Measurements from ENCODE around the gene REEP3. TPM values are rescaled to one million over a fixed set of nuclear protein-coding genes. Genes with fewer than 3 reads are reported as not detected.

Gene REEP3
- total and polyA plus RNA-seq, 2 of the 4 experiments (the other 2 are of a cell fraction) = 11.7 to 28.9 TPM

DNA sequence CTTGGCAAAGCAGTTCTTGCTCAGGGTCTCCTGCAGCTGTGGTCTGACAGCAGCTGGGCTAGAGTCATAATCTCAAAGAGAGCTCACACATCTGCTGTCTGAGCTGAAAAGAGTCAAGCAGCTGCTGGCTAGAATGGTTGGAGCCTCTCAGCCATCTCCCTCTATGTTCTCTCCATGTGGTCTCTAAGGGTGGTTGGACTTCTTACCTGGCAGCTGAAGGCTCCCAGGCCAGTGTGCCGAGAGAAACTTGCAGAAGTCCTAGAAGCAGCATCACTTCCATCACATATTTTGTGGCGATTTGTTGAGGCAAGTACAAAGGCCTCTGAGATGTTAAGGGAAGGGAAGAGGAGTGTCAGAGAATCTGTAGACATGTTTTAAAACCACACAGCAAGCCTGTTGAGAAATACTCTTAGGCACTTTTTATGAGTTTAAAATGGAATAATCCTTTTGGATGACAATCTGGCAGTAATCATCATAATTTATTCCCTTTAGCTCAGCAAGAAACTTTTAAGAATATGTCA lies 93.2 kb downstream of the REEP3 start:
- Histone ChIP-seq H3K4ac (ENCODE audit: low read depth, low read length) (peak overlapping the region; percentile 48), H3K9me3 (ENCODE audit: control insufficient read depth, insufficient read depth, low read length) (no peaks in the 10 kb centered on the region), H4K91ac (ENCODE audit: insufficient read depth, low read depth, low read length) (0 out of 2 replicates have a peak overlapping the region, but pooled peaks have one; percentile 0), H3K27me3 (ENCODE audit: control insufficient read depth, insufficient read depth, low read length) (no peaks in the 10 kb centered on the region), H2BK5ac (ENCODE audit: low read depth, low read length, poor library complexity, severe bottlenecking) (peak overlapping the region; percentile 4), H4K8ac (ENCODE audit: low read depth in 2 of 2, low read length in 2 of 2) (peak overlapping the region in 1 of 2 experiments; percentile 32; a peak in 2 of 4 replicates), H2AFZ (replicated peaks; ENCODE audit: low read length, poor library complexity) (peak overlapping the region; percentile 7), H4K20me1 (ENCODE audit: insufficient read depth, low read length) (no peaks in the 10 kb centered on the region), H3K18ac (ENCODE audit: low read depth, low read length) (peak overlapping the region; percentile 21; the same call in 1 of the 2 replicates), H3K79me1 (ENCODE audit: low read depth in 1 of 2, low read length in 2 of 2) (peaks cover 5 to 9% of the 10 kb centered on the region in 2 experiments; a peak in 2 of 4 replicates), H2AK9ac (replicated peaks; ENCODE audit: low read depth, low read length, poor library complexity) (no peak overlapping the region), H3K23ac (ENCODE audit: low read depth, low read length) (peak overlapping the region; percentile 36), H2BK15ac (ENCODE audit: low read depth, low read length) (no peak overlapping the region), H3K14ac (replicated peaks; ENCODE audit: low read depth, low read length) (peak overlapping the region; percentile 47; the same call in 1 of the 2 replicates), H3K4me2 (ENCODE audit: low read depth, low read length) (peak overlapping the region; percentile 7; the same call in 1 of the 2 replicates), H3K9ac (ENCODE audit: low read depth, low read length) (no peak overlapping the region), H3K4me3 (ENCODE audit: insufficient read depth, low read depth, low read length) (no peak overlapping the region), H2AK5ac (ENCODE audit: low read depth, low read length) (no peak overlapping the region), H3K4me1 (ENCODE audit: control insufficient read depth, insufficient read depth, low read length) (peaks cover 5% of the 10 kb centered on the region; the same call in 1 of the 2 replicates), H3K36me3 (ENCODE audit: control insufficient read depth, insufficient read depth, low read length) (no peaks in the 10 kb centered on the region; the same call in 1 of the 2 replicates), H2BK120ac (ENCODE audit: low read depth, low read length) (peak overlapping the region; percentile 7; the same call in 1 of the 2 replicates), H3K27ac (ENCODE audit: insufficient read depth, low read length) (peak overlapping the region; percentile 61; the same call in 1 of the 2 replicates), H4K5ac (ENCODE audit: low read depth, low read length) (no peak overlapping the region; the same call in 1 of the 2 replicates), H3K56ac (ENCODE audit: extremely low read depth, insufficient read depth, low read length) (no peak overlapping the region), H2BK20ac (ENCODE audit: low read depth, low read length) (peak overlapping the region; percentile 45; the same call in 1 of the 2 replicates), H3K9me1 (ENCODE audit: insufficient read depth, low read length) (peaks cover 7% of the 10 kb centered on the region; the same call in 1 of the 2 replicates)
- in situ Hi-C loops (cut with MboI; ENCODE audit: low sequenced_read_pairs) = no loop called here
- WGBS, 2 experiments (ENCODE audit: extremely low coverage in 2 of 2, insufficient read length in 1 of 2) = no CpG with 5 or more reads among the region's 2 CpGs
- ATAC-seq (ENCODE audit: low read depth) (peak; percentile 78), DNase-seq (peak; percentile 63)
- dilution Hi-C loops (cut with HindIII; ENCODE audit: low sequenced_read_pairs, unreplicated experiment) = no loop called here
- no TSS peak for BruUV-seq (replicated peaks)
- intact Hi-C loops (cut with micrococcal nuclease) = loop anchor here (5.0 kb wide), 1 partner anchor 92 kb away; the partner anchor contains the start of gene REEP3
- POLR2A ChIA-PET (ENCODE audit: unreplicated experiment) = no interaction called here
- CTCF ChIA-PET = no interaction called here
- TF ChIP-seq MAFK (IDR thresholded peaks at IDR 0.05; ENCODE audit: low read depth, low read length) (no peak), BHLHE40 (IDR thresholded peaks at IDR 0.05; ENCODE audit: low read depth, low read length) (no peak), FOS (IDR thresholded peaks at IDR 0.05; ENCODE audit: low read depth, low read length) (no peak), POLR2A (IDR thresholded peaks at IDR 0.05; ENCODE audit: low read depth, low read length) (no peak), NFE2L2 (IDR thresholded peaks at IDR 0.05; ENCODE audit: low read depth, low read length) (no peak), MAZ (IDR thresholded peaks at IDR 0.05; ENCODE audit: borderline replicate concordance, low read depth, low read length) (no peak)
- TF ChIP-seq, protein P1, sequence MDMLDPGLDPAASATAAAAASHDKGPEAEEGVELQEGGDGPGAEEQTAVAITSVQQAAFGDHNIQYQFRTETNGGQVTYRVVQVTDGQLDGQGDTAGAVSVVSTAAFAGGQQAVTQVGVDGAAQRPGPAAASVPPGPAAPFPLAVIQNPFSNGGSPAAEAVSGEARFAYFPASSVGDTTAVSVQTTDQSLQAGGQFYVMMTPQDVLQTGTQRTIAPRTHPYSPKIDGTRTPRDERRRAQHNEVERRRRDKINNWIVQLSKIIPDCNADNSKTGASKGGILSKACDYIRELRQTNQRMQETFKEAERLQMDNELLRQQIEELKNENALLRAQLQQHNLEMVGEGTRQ (IDR thresholded peaks at IDR 0.05; ENCODE audit: low read depth, low read length) = no peak
- TF ChIP-seq, protein P2, sequence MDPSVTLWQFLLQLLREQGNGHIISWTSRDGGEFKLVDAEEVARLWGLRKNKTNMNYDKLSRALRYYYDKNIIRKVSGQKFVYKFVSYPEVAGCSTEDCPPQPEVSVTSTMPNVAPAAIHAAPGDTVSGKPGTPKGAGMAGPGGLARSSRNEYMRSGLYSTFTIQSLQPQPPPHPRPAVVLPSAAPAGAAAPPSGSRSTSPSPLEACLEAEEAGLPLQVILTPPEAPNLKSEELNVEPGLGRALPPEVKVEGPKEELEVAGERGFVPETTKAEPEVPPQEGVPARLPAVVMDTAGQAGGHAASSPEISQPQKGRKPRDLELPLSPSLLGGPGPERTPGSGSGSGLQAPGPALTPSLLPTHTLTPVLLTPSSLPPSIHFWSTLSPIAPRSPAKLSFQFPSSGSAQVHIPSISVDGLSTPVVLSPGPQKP (IDR thresholded peaks at IDR 0.05; ENCODE audit: borderline replicate concordance, low read depth, low read length) = no peak
- TF ChIP-seq, protein P3, sequence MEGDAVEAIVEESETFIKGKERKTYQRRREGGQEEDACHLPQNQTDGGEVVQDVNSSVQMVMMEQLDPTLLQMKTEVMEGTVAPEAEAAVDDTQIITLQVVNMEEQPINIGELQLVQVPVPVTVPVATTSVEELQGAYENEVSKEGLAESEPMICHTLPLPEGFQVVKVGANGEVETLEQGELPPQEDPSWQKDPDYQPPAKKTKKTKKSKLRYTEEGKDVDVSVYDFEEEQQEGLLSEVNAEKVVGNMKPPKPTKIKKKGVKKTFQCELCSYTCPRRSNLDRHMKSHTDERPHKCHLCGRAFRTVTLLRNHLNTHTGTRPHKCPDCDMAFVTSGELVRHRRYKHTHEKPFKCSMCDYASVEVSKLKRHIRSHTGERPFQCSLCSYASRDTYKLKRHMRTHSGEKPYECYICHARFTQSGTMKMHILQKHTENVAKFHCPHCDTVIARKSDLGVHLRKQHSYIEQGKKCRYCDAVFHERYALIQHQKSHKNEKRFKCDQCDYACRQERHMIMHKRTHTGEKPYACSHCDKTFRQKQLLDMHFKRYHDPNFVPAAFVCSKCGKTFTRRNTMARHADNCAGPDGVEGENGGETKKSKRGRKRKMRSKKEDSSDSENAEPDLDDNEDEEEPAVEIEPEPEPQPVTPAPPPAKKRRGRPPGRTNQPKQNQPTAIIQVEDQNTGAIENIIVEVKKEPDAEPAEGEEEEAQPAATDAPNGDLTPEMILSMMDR (conservative IDR thresholded peaks at IDR 0.05; ENCODE audit: low read depth, low read length) = no peak

Data from IMR-90 (cell line).